Common myeloid progenitor, CD34-positive (primary cell): ENCODE results near the gene MEIS2.

Experiments used
- CTCF ChIA-PET: fragments of 350-600 bp; sonication (Branson Sonifier 250); formaldehyde crosslinking; loops from one replicate; lab custom pipeline; 2021; ENCODE audit warnings: antibody characterized with exemption; lab: Charles Lee
- POLR2A ChIA-PET: fragments of 350-600 bp; sonication (Branson Sonifier 250); formaldehyde crosslinking; loops from one replicate; lab custom pipeline; 2021; ENCODE audit warnings: antibody characterized with exemption; lab: Charles Lee
- DNase-seq, 3 donors: peaks; one replicate each; pipeline versions ENCODE4 v3.0.0 to v3.0.0-alpha.2; 2013
- H3K27ac ChIP-seq, 2 experiments: 1 replicate in 1 of 2; 2 replicates in 1 of 2; pipeline ENCODE4 v1.7.0; 2013; ENCODE audit warnings: inconsistent platforms in 2 of 2, low read length in 2 of 2, mild to moderate bottlenecking in 2 of 2, low read depth in 1 of 2, moderate library complexity in 1 of 2; ENCODE audit not compliant: severe bottlenecking in 2 of 2, insufficient read depth in 1 of 2, poor library complexity in 1 of 2
- H3K27me3 ChIP-seq, 5 experiments: replicated peaks in 2 of 5; 1 replicate in 3 of 5; 2 replicates in 2 of 5; pipeline versions ENCODE4 v1.6.1 to v1.7.0; 2013; ENCODE audit warnings: low read length in 4 of 5, mild to moderate bottlenecking in 2 of 5, moderate library complexity in 2 of 5, inconsistent platforms in 1 of 5; ENCODE audit not compliant: insufficient read depth in 5 of 5, control insufficient read depth in 4 of 5
- H3K36me3 ChIP-seq, 4 experiments: 1 replicate in 2 of 4; 2 replicates in 2 of 4; pipeline versions ENCODE4 v1.6.1 to v1.7.0; 2013; ENCODE audit warnings: low read length in 3 of 4, control low read depth in 1 of 4, mild to moderate bottlenecking in 1 of 4; ENCODE audit not compliant: control insufficient read depth in 4 of 4, insufficient read depth in 4 of 4
- H3K4me1 ChIP-seq, 4 experiments: 1 replicate in 3 of 4; 2 replicates in 1 of 4; pipeline versions ENCODE4 v1.6.1 to v1.7.1; 2013; ENCODE audit warnings: low read length in 3 of 4, mild to moderate bottlenecking in 3 of 4, control low read depth in 1 of 4, inconsistent platforms in 1 of 4, moderate library complexity in 1 of 4; ENCODE audit not compliant: control insufficient read depth in 4 of 4, insufficient read depth in 4 of 4; ENCODE audit errors: control extremely low read depth in 1 of 4
- H3K4me3 ChIP-seq, 7 experiments: 1 replicate in 4 of 7; 2 replicates in 3 of 7; pipeline versions ENCODE4 v1.5.1 to v1.7.0; 2013; ENCODE audit warnings: mild to moderate bottlenecking in 7 of 7, low read length in 6 of 7, moderate library complexity in 6 of 7, inconsistent platforms in 2 of 7, low read depth in 2 of 7, control low read depth in 1 of 7; ENCODE audit not compliant: insufficient read depth in 4 of 7, control insufficient read depth in 1 of 7; ENCODE audit errors: extremely low read depth in 1 of 7
- H3K9me3 ChIP-seq, 5 experiments: 1 replicate in 4 of 5; 2 replicates in 1 of 5; pipeline versions ENCODE4 v1.6.1 to v1.7.1; 2013; ENCODE audit warnings: low read length in 4 of 5, mild to moderate bottlenecking in 2 of 5, inconsistent platforms in 1 of 5, low read depth in 1 of 5, moderate library complexity in 1 of 5; ENCODE audit not compliant: control insufficient read depth in 4 of 5, insufficient read depth in 2 of 5; ENCODE audit errors: control extremely low read depth in 1 of 5
- whole genome bisulfite sequencing: methylation state at CpG from one replicate; pipeline ENCODE4 v1.1.5; 2013; ENCODE audit not compliant: insufficient coverage; 5-methylcytosine and 5-hydroxymethylcytosine counted together

Gene MEIS2

DNA sequence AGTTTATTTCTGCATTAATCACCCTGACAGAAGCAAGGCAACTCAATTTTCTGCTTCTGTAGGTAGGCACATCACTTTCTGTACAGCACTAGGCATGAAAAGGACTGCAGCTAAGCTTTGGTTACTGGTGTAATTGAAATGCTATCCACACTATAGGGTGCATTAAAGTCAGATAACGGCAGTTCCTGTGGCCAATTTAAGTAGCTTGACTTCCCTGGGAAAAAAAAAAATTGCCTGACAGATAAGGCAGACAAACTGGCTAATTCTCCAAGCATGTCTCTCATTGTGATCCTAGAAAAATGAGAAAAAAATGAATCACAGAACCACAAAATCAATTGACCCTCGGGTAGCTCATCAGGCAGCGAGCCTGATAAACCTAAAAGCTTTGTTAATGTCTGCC, 151.4 kb downstream of the MEIS2 start:
- Histone ChIP-seq H3K36me3 (no peaks in the 10 kb centered on the region), H3K4me1 (no peaks in the 10 kb centered on the region), H3K27ac (no peak overlapping the region), H3K4me3 (no peak overlapping the region), H3K9me3 (no peaks in the 10 kb centered on the region), H3K27me3 (peaks cover 0 to 4% (median 0%) of the 10 kb centered on the region in 5 experiments)
- CTCF ChIA-PET, result interaction anchor here (0.8 to 1.1 kb wide), 2 partner anchors 9 kb away, joined by 3 to 4 read pairs; no protein-coding TSS in a partner anchor
- WGBS, result 100% methylated on average over 1 of the region's 3 CpGs
- POLR2A ChIA-PET, result no interaction called here
- DNase-seq, result no peak

DNA sequence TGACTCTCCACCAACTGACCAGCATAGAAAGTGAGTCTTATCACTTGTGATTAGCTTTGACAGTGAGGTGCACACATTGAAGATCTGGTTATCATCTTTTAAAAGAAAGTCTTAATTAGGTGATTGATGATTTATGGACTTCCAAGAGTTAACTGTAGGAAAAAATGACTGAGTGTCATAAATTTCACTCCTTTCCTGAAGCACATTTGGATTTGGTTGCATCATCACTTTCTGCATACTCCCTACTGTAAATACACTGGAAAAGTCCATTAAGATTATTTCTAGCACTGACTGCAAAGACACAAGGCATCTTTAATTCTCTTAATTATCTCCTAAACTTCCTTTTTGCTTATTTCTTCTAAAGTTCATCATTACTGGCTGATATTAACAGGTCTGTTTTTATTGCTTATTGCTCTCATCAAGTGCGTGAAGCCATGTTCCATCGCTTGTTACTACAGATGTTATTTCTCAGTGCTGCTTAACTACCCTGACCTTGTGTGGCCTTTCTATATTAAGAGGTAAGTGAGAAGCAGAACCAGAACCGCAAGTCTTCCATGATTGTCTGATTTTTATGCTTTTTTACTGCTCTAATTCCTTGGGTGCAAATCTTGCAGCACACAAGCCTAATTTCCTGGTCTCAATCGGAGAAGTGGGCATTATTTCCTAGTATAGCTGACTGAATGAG, 153.2 kb downstream of the MEIS2 start:
- POLR2A ChIA-PET, result no interaction called here
- no peak for DNase-seq

DNA sequence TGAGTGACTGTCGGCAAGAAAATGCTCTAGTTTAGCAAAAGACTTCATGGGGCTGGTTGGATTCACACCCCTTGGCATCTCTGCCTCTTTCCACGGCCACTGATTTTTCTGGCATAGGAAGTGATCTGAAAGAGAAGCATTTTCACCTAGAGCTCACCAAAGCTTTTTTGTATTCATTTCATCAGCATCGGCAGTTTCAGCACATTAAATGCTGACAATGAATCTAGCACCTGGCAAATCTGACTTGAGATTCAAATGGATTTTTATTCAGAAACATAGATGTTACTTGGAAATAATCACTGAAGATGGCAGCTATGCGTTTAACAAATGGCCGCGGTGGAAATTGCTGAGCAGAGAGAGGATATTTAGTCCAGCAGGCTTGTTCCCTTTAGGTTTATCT, 155.9 kb downstream of the MEIS2 start:
- DNase-seq, result no peak
- WGBS, result 95% methylated on average over 4 of the region's 6 CpGs
- no peak overlapping the region for H3K27ac ChIP-seq
- ChIA-PET POLR2A (no interaction called here), CTCF (no interaction called here)
- H3K9me3 ChIP-seq, result no peaks in the 10 kb centered on the region
- no peaks in the 10 kb centered on the region for H3K36me3 ChIP-seq
- peaks cover 0 to 6% (median 1%) of the 10 kb centered on the region in 4 experiments for H3K4me1 ChIP-seq
- no peak overlapping the region for H3K4me3 ChIP-seq
- H3K27me3 ChIP-seq, result peaks cover 0 to 1% (median 0%) of the 10 kb centered on the region in 5 experiments

More for the DNA sequence above, 153.2 kb downstream of the MEIS2 start:
- Histone ChIP-seq H3K4me1 (peaks cover 0 to 6% (median 1%) of the 10 kb centered on the region in 4 experiments), H3K36me3 (no peaks in the 10 kb centered on the region), H3K9me3 (no peaks in the 10 kb centered on the region), H3K27me3 (peaks cover 0 to 4% (median 0%) of the 10 kb centered on the region in 5 experiments), H3K27ac (no peak overlapping the region), H3K4me3 (no peak overlapping the region)
- CTCF ChIA-PET, result no interaction called here
- WGBS, result 97% methylated on average over 4 of the region's 4 CpGs

DNA sequence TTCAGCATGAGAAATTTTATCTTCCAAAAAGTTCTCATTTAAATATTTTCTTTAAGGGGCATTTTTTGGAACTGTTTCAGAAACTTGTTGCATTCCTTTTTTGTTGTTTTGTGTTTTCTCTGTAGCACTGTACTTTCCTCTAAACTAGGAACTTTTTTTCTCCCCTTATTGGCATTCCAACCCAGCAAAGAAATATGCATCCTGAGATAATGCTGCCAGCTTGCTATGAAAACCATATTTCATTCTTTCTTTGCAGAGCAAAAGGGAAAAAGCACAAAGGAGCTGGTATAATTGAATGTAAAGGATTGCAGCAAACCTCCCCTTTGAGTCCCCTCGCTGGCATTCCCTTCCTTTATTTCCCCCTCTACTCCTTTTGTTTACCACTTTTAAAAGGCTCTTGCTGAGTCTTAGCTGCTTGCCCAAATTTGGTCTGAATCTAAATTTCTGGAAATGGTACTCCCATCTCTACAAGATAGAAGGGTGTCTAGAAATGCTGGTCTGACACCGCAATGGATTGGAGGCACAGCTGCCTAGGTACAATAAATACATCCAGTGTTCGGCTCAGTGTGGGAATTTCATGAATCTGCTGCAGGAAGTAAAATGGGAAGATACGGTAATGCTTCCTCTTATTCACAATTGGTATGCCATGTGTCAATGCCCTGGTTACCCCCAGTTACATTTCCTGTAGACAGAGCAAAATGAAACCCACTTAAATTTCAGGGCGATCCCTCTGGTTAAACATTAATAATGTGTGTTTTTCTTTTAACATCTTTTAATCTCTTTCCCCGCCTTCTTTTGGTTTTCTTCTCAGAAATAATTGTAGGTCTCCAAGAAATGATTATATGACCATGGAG, 156.6 kb downstream of the MEIS2 start:
- CTCF ChIA-PET, result no interaction called here
- Histone ChIP-seq H3K9me3 (no peaks in the 10 kb centered on the region), H3K4me1 (peaks cover 0 to 6% (median 1%) of the 10 kb centered on the region in 4 experiments), H3K36me3 (no peaks in the 10 kb centered on the region), H3K27ac (no peak overlapping the region), H3K27me3 (peaks cover 0 to 1% (median 0%) of the 10 kb centered on the region in 5 experiments), H3K4me3 (peak overlapping the region in 1 of 7 experiments; percentile 14)
- POLR2A ChIA-PET, result no interaction called here
- whole genome bisulfite sequencing, result 40% methylated on average over 4 of the region's 6 CpGs
- peak in 1 of 3 donors; percentile 6 for DNase-seq

DNA sequence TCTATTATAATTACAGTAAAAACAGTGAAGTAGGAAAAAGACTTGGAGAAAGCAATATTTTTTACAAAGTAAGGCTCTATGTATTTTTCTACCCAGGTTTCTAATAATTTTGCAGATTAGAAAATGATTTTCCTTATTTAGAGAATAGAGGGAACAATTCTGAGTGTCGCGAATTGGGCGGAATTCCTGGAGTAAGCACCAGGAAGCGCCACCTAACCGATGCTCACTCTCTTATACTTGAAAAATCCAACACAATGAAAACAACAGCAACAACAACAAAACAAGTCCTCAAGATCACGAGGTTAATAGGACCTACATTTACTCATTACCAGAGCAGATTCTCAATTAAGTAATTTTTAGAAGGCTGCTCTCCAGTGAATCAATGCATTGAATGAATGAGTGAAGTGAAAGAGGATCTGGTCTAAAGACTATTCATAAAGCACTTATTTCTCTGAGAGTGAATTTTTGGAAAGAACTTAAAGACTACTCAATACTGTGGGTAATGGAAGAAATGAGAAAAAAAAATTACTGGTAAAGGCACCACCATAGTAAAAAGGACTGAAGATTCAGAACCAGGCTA, 158.0 kb downstream of the MEIS2 start:
- no peaks in the 10 kb centered on the region for H3K36me3 ChIP-seq
- H3K4me1 ChIP-seq, result peaks cover 0 to 6% (median 1%) of the 10 kb centered on the region in 4 experiments
- WGBS, result 100% methylated on average over 2 of the region's 6 CpGs
- CTCF ChIA-PET, result no interaction called here
- H3K9me3 ChIP-seq, result no peaks in the 10 kb centered on the region
- DNase-seq, result no peak
- no peak overlapping the region for H3K27ac ChIP-seq
- H3K27me3 ChIP-seq, result peaks cover 0 to 1% (median 0%) of the 10 kb centered on the region in 5 experiments
- no peak overlapping the region for H3K4me3 ChIP-seq
- POLR2A ChIA-PET, result no interaction called here

DNA sequence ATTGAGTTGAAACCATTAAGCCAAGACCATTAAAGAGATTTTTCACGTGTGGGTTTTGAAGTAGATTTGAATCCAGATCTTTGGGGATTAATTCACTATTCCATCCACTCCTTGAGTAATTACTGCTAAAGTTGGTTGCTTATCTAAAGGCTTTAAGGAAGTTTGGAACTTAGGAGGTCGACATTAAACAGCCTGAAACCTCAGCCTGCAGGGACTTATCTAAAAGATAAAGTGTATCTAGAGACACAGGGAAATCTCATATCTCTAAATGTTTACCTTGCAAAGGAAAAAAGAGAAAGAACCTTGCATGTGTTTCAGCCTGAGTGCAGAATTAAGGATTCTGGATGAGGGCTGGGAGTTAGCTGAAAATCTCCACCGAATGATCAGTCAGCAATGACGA, 158.6 kb downstream of the MEIS2 start:
- H3K36me3 ChIP-seq, result no peaks in the 10 kb centered on the region
- H3K4me1 ChIP-seq, result peaks cover 0 to 6% (median 1%) of the 10 kb centered on the region in 4 experiments
- no peak overlapping the region for H3K27ac ChIP-seq
- POLR2A ChIA-PET, result no interaction called here
- 79% methylated on average over 2 of the region's 4 CpGs for WGBS
- peaks cover 0 to 1% (median 0%) of the 10 kb centered on the region in 5 experiments for H3K27me3 ChIP-seq
- no peaks in the 10 kb centered on the region for H3K9me3 ChIP-seq
- CTCF ChIA-PET, result no interaction called here
- H3K4me3 ChIP-seq, result no peak overlapping the region
- DNase-seq, result no peak
